MCF 10A (cell line): Measurements from ENCODE around the gene MED12L. TPM values are rescaled to one million over a fixed set of nuclear protein-coding genes. Genes with fewer than 3 reads are reported as not detected.

ENCODE experiments used
- BruUV-seq: library from RNA; stranded (reverse); fragments of 400-500 nt; replicated peaks from 2 replicates; lab custom pipeline; 2021; lab: Mats Ljungman, UMichigan
- CTCF ChIA-PET: fragments of 300-600 bp; sonication (Branson Sonifier 250); formaldehyde crosslinking; extraction: SDS; loops from one replicate; lab custom pipeline; 2021; ENCODE audit warnings: antibody characterized with exemption, inconsistent platforms; lab: Yijun Ruan, JAX
- POLR2A ChIA-PET: fragments of 300-600, 350-650 bp; sonication (Branson Sonifier 250); formaldehyde crosslinking; extraction: SDS; loops from one replicate; lab custom pipeline; 2020; ENCODE audit warnings: antibody characterized with exemption, inconsistent platforms; lab: Yijun Ruan, JAX
- DNase-seq: peaks from one replicate; pipeline ENCODE4 v3.0.0-alpha.2; 2018; ENCODE audit not compliant: unreplicated experiment
- H3K27ac Mint-ChIP-seq: one replicate; pipeline ENCODE4 v1.8.0; 2022; ENCODE audit warnings: mild to moderate bottlenecking, low read depth, mixed read lengths; ENCODE audit not compliant: unreplicated experiment
- H3K27me3 Mint-ChIP-seq: one replicate; pipeline ENCODE4 v1.8.0; 2022; ENCODE audit warnings: mixed read lengths; ENCODE audit not compliant: insufficient read depth, unreplicated experiment
- H3K36me3 Mint-ChIP-seq: one replicate; pipeline ENCODE4 v1.8.0; 2022; ENCODE audit warnings: mild to moderate bottlenecking, moderate library complexity, mixed read lengths; ENCODE audit not compliant: insufficient read depth, unreplicated experiment
- H3K4me1 Mint-ChIP-seq: one replicate; pipeline ENCODE4 v1.8.0; 2022; ENCODE audit warnings: mixed read lengths; ENCODE audit not compliant: insufficient read depth, unreplicated experiment
- H3K4me3 Mint-ChIP-seq: one replicate; pipeline ENCODE4 v1.8.0; 2022; ENCODE audit warnings: mild to moderate bottlenecking, moderate library complexity, mixed read lengths; ENCODE audit not compliant: unreplicated experiment
- H3K9me3 Mint-ChIP-seq: one replicate; pipeline ENCODE4 v1.8.0; 2022; ENCODE audit warnings: mixed read lengths; ENCODE audit not compliant: unreplicated experiment
- intact Hi-C: fragments of 100-400 bp; cut with micrococcal nuclease; formaldehyde crosslinking; loops from 2 replicates; pipeline ENCODE4 v1.14.1; 2022
- total RNA-seq: library from RNA; stranded (reverse); gene quantifications from 2 replicates; pipeline ENCODE4 v1.2.3, GENCODE V29; 2022
- TF ChIP-seq, protein P1 (sequence below): fragments of 200-600 bp; IDR thresholded peaks from one replicate; pipeline ENCODE4 v1.8.0; 2022; ENCODE audit warnings: antibody characterized with exemption, mild to moderate bottlenecking; ENCODE audit not compliant: unreplicated experiment

MED12L gene
- total RNA-seq, 1 experiment from 2014 or later, result 0.47 TPM

DNA sequence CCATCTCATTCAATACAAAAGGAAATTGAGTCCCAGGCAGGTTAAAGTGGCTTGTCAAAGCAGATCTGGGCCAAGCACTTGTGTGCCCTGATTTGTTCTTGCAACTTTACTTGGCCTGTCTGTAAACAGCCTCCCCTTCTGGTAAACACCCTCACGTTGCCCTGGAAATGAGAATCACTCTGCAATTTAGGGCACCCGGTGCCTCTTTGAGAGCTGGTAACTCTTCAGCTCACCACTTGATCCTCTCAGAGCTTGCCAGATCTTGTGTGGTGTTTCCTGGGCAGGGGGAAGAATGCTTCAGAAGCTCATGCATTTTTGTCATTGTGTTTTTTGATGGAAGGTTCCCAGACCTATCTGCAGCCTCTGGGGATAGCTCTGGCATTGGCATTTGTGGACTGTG is 11.3 kb downstream of the MED12L start:
- intact Hi-C loops, result no loop called here
- ChIA-PET CTCF (interaction anchor here (0.7 to 1.1 kb wide), 2 partner anchors 11 to 49 kb away, joined by 3 to 4 read pairs; no protein-coding TSS in a partner anchor), POLR2A (no interaction called here)
- no TSS peak for BruUV-seq
- no peak for DNase-seq
- Mint-ChIP-seq H3K36me3 (no peaks in the 10 kb centered on the region), H3K27me3 (peaks cover 24% of the 10 kb centered on the region), H3K9me3 (no peaks in the 10 kb centered on the region), H3K27ac (no peak overlapping the region), H3K4me1 (no peaks in the 10 kb centered on the region), H3K4me3 (no peak overlapping the region)
- TF ChIP-seq, protein P1, sequence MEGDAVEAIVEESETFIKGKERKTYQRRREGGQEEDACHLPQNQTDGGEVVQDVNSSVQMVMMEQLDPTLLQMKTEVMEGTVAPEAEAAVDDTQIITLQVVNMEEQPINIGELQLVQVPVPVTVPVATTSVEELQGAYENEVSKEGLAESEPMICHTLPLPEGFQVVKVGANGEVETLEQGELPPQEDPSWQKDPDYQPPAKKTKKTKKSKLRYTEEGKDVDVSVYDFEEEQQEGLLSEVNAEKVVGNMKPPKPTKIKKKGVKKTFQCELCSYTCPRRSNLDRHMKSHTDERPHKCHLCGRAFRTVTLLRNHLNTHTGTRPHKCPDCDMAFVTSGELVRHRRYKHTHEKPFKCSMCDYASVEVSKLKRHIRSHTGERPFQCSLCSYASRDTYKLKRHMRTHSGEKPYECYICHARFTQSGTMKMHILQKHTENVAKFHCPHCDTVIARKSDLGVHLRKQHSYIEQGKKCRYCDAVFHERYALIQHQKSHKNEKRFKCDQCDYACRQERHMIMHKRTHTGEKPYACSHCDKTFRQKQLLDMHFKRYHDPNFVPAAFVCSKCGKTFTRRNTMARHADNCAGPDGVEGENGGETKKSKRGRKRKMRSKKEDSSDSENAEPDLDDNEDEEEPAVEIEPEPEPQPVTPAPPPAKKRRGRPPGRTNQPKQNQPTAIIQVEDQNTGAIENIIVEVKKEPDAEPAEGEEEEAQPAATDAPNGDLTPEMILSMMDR, result no peak

DNA sequence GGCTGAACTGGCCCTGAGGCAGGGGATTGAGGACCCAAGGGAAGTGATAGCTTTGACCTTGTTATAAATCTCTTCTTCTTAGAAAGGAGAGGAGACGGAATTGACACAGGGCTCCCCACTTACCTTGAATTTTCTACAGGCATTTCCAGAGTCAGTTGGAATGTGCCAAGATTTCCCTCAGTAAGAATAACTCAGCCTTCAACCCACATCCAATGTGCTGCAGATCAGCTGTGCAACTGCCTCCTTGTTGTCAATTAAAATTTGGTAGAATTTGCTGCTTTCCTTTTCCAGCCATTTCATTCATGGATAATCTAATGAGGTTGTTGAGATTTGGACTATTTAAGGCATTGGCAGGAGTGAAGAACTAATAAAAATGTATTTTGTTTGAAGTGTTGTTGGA is 14.6 kb downstream of the MED12L start:
- CTCF ChIA-PET, result interaction anchor here (1.2 kb wide), 1 partner anchor 13 kb away, joined by 3 read pairs; no protein-coding TSS in a partner anchor

DNA sequence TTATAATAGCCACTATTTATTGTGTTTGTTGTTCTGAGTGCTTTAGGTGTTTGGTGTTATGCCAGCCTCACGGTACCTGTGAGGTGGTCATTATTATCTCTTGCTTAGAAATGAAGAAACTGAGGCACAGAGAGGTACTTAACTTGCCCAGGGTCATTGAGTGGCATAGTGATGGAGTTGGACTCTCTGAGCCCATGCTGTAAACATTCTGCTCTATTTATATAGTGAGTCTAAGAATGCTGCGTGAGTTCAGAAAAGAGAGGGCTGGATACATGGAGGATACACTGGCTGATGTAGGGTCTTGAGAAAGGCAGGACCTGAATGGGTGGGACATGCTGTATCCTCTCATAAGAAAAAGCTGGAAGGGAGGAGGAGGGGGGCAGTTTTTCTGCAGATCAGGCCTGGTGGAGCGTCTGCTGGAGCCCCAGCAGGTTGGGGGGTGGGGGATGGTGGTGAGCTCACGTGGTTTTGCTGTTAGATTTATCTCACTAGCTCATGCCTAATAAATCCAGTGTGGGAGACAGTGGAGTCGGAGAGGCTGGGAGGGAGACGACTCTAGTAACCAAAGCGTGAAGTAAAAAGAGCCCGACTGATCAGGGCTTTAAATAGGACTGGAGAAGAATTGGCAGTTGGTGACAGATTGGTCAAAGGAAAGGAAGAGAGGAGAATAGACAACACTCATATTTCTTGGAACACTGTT is 16.0 kb downstream of the MED12L start:
- Mint-ChIP-seq H3K9me3 (no peaks in the 10 kb centered on the region), H3K4me3 (no peak overlapping the region), H3K27ac (no peak overlapping the region), H3K27me3 (peaks cover 24% of the 10 kb centered on the region), H3K36me3 (no peaks in the 10 kb centered on the region), H3K4me1 (no peaks in the 10 kb centered on the region)
- intact Hi-C loops, result no loop called here
- POLR2A ChIA-PET, result no interaction called here
- TF ChIP-seq, protein P1, result no peak
- CTCF ChIA-PET, result no interaction called here
- no TSS peak for BruUV-seq
- no peak for DNase-seq

More for the DNA sequence above, 14.6 kb downstream of the MED12L start:
- H3K27ac Mint-ChIP-seq, result no peak overlapping the region
- H3K36me3 Mint-ChIP-seq, result no peaks in the 10 kb centered on the region
- BruUV-seq, result no TSS peak
- DNase-seq, result no peak
- POLR2A ChIA-PET, result no interaction called here
- peaks cover 24% of the 10 kb centered on the region for H3K27me3 Mint-ChIP-seq
- intact Hi-C loops, result no loop called here
- no peaks in the 10 kb centered on the region for H3K9me3 Mint-ChIP-seq
- no peak overlapping the region for H3K4me3 Mint-ChIP-seq
- H3K4me1 Mint-ChIP-seq, result no peaks in the 10 kb centered on the region
- TF ChIP-seq, protein P1, result no peak

DNA sequence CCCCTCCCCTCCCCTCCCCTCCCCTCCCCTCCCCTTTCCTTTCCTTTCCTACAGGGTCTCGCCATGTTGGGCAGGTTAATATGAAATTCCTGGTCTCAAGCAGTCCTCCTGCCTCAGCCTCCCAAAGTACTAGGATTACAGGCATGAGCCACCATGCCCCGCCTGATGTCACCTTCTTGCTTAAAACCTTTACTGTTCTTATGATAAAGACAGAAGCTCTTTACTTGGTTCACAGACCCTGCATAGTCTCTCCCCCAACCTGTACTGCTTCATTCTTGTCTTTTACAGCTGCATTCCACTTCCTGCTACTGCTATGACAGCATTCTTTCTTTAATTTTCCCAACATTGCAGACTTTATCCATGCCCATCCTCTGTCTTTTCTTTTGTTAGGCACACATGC is 20.8 kb downstream of the MED12L start:
- Mint-ChIP-seq H3K4me1 (no peaks in the 10 kb centered on the region), H3K27me3 (no peaks in the 10 kb centered on the region), H3K4me3 (no peak overlapping the region), H3K36me3 (no peaks in the 10 kb centered on the region), H3K27ac (no peak overlapping the region), H3K9me3 (no peaks in the 10 kb centered on the region)
- ChIA-PET POLR2A (interaction anchor here (0.9 kb wide), 1 partner anchor 70 kb away, joined by 3 read pairs; no protein-coding TSS in a partner anchor), CTCF (interaction anchor here (0.6 to 0.7 kb wide), 2 partner anchors 36 to 385 kb away, joined by 3 read pairs; no protein-coding TSS in a partner anchor)
- no peak for DNase-seq
- TF ChIP-seq, protein P1, result no peak
- BruUV-seq, result no TSS peak
- intact Hi-C loops, result no loop called here
